OCI-LY7 (cell line): Measurements from ENCODE around the gene SPINK9. TPM values are rescaled to one million over a fixed set of nuclear protein-coding genes. Genes with fewer than 3 reads are reported as not detected.

Experiments
- Bru-seq: library from RNA; stranded (reverse); fragments of 400-500 nt; gene quantifications from one replicate; lab custom pipeline; 2021; lab: Mats Ljungman, UMichigan
- BruChase-seq, 2 experiments: library from RNA; stranded (reverse); fragments of 400-500 nt; gene quantifications; one replicate each; lab custom pipeline; 2021; lab: Mats Ljungman, UMichigan
- BruUV-seq: library from RNA; stranded (reverse); fragments of 400-500 nt; replicated peaks from 2 replicates; lab custom pipeline; 2021; lab: Mats Ljungman, UMichigan
- CTCF ChIA-PET: fragments of 300-600 bp; sonication (Branson Sonifier 250); formaldehyde crosslinking; loops from one replicate; lab custom pipeline; 2022; ENCODE audit warnings: antibody characterized with exemption; ENCODE audit not compliant: unreplicated experiment; lab: Charles Lee
- POLR2A ChIA-PET: fragments of 300-600 bp; sonication (Branson Sonifier 250); formaldehyde crosslinking; loops from one replicate; lab custom pipeline; 2022; ENCODE audit warnings: antibody characterized with exemption; lab: Charles Lee
- DNase-seq: peaks from one replicate; pipeline ENCODE4 v3.0.0-alpha.2; 2015; ENCODE audit warnings: low spot score
- H2AFZ ChIP-seq: fragments of 200-600 bp; sonication (generic), shearing (Covaris generic); 2 replicates; pipeline ENCODE4 v1.6.1; 2014; ENCODE audit warnings: mild to moderate bottlenecking, antibody characterized with exemption, low read length, moderate library complexity
- H3K27ac ChIP-seq: fragments of 200-600 bp; sonication (generic); 2 replicates; pipeline ENCODE4 v1.5.1; 2014; ENCODE audit warnings: mixed run types, low read depth, mild to moderate bottlenecking, moderate library complexity, low read length, inconsistent platforms; ENCODE audit not compliant: poor library complexity, severe bottlenecking
- H3K36me3 ChIP-seq: fragments of 200-600 bp; sonication (generic); 2 replicates; pipeline ENCODE4 v1.6.1; 2014; ENCODE audit warnings: mild to moderate bottlenecking, antibody characterized with exemption, low read length, moderate library complexity, mixed read lengths; ENCODE audit not compliant: insufficient read depth
- H3K4me1 ChIP-seq: fragments of 200-600 bp; sonication (generic); 2 replicates; pipeline ENCODE4 v1.5.1; 2014; ENCODE audit warnings: mild to moderate bottlenecking, low read length; ENCODE audit not compliant: insufficient read depth, poor library complexity, severe bottlenecking
- H3K4me2 ChIP-seq: fragments of 200-600 bp; sonication (generic); 2 replicates; pipeline ENCODE4 v1.6.1; 2014; ENCODE audit warnings: mild to moderate bottlenecking, low read length
- H3K4me3 ChIP-seq: fragments of 200-600 bp; sonication (generic); 2 replicates; pipeline ENCODE4 v1.5.1; 2014; ENCODE audit warnings: mild to moderate bottlenecking, low read depth, low read length; ENCODE audit not compliant: poor library complexity, severe bottlenecking
- H3K79me2 ChIP-seq: fragments of 200-600 bp; sonication (generic); 2 replicates; pipeline ENCODE4 v1.6.1; 2016; ENCODE audit warnings: low read depth, mild to moderate bottlenecking, low read length, moderate library complexity, mixed read lengths; ENCODE audit not compliant: insufficient read depth
- H3K9me2 ChIP-seq: fragments of 200-600 bp; sonication (generic); 2 replicates; pipeline ENCODE4 v1.6.1; 2016; ENCODE audit warnings: mild to moderate bottlenecking, low read length, mixed read lengths; ENCODE audit not compliant: insufficient read depth
- H3K9me3 ChIP-seq: fragments of 200-600 bp; sonication (generic); 2 replicates; pipeline ENCODE4 v1.6.1; 2014; ENCODE audit warnings: mild to moderate bottlenecking, mixed run types, low read length, mixed read lengths
- H4K20me1 ChIP-seq: fragments of 200-600 bp; sonication (generic); 2 replicates; pipeline ENCODE4 v1.6.1; 2014; ENCODE audit warnings: mild to moderate bottlenecking, antibody characterized with exemption, low read length, moderate library complexity, mixed read lengths; ENCODE audit not compliant: insufficient read depth
- CTCF ChIP-seq: fragments of 200-600 bp; sonication (generic); conservative IDR thresholded peaks from 2 replicates; pipeline ENCODE4 v1.5.1; 2014; ENCODE audit warnings: mild to moderate bottlenecking, antibody characterized with exemption, low read length, moderate library complexity, mixed read lengths
- EZH2phosphoT487 ChIP-seq: fragments of 200-600 bp; sonication (generic); IDR thresholded peaks from 2 replicates; pipeline ENCODE4 v1.6.1; 2018; ENCODE audit warnings: low read depth, borderline replicate concordance, mild to moderate bottlenecking, mixed run types, antibody characterized with exemption, low read length, moderate library complexity, mixed read lengths
- intact Hi-C: fragments of 100-400 bp; cut with micrococcal nuclease; formaldehyde crosslinking; loops from one replicate; pipeline ENCODE4 v1.10.0; 2022; ENCODE audit not compliant: unreplicated experiment
- long read RNA-seq: library from polyadenylated mRNA; stranded (forward); transcript quantifications from one replicate; pipeline ENCODE4 v2.0.0, GENCODE V29; 2022
- total RNA-seq, 2 experiments: library from RNA; depleted of rRNA in 1 of 2; stranded (reverse); fragments of >200 nt in 1 of 2; shearing (Covaris generic) in 1 of 2; gene quantifications; 2 replicates each; pipeline ENCODE4 v1.2.3, GENCODE V29; 2014 to 2022

The SPINK9 gene
- total RNA-seq (2014; rRNA removed; shearing (Covaris generic)) (not detected in 2 replicates), total RNA-seq (2022) (not detected in 2 replicates), Bru-seq, nascent RNA (percentile 4 among the genes with signal in this experiment), BruChase-seq, experiment 1, labeled RNA remaining after a 6-hour chase (not detected), BruChase-seq, experiment 2, labeled RNA remaining after a 2-hour chase (percentile 6 among the genes with signal in this experiment)
- long read RNA-seq: 0 reads

- CTCF ChIA-PET: no interaction called here
Observed at GRCh38 chr5:148335259-148335658, at the start of gene SPINK9. Gene SPINK9, plus strand, starts transcription at chr5:148335559. Its CDS starts 55 bp downstream, at chr5:148335614.

GRCh38 chr5:148290271-148291195 is 44.8 kb upstream of the SPINK9 start:
- H2AFZ ChIP-seq: no peak overlapping the region
- no peaks in the 10 kb centered on the region for H4K20me1 ChIP-seq
- H3K4me1 ChIP-seq: no peaks in the 10 kb centered on the region
- intact Hi-C loops: loop anchor here (10.0 kb wide), 1 partner anchor 164 kb away; no protein-coding TSS in a partner anchor
- H3K9me3 ChIP-seq: no peaks in the 10 kb centered on the region
- H3K4me2 ChIP-seq: no peak overlapping the region
- DNase-seq: peak; percentile 12
- ChIA-PET POLR2A (interaction anchor here (0.6 kb wide), 1 partner anchor 1195 kb away, joined by 4 read pairs; no protein-coding TSS in a partner anchor), CTCF (no interaction called here)
- no peaks in the 10 kb centered on the region for H3K9me2 ChIP-seq
- no peak overlapping the region for H3K4me3 ChIP-seq
- no peak overlapping the region for H3K27ac ChIP-seq
- no TSS peak for BruUV-seq
- TF ChIP-seq EZH2phosphoT487 (no peak), CTCF (peak; percentile 60; the same call in 1 of the 2 replicates)
- H3K79me2 ChIP-seq: no peaks in the 10 kb centered on the region
- H3K36me3 ChIP-seq: no peaks in the 10 kb centered on the region

More at GRCh38 chr5:148335259-148335658, at the start of gene SPINK9:
- POLR2A ChIA-PET: interaction anchor here (0.7 to 0.9 kb wide), 2 partner anchors 97 to 100 kb away, joined by 3 read pairs; no protein-coding TSS in a partner anchor
- BruUV-seq: no TSS peak
- Histone ChIP-seq H3K36me3 (no peaks in the 10 kb centered on the region), H2AFZ (no peak within 1 kb of the TSS), H4K20me1 (no peaks in the 10 kb centered on the region), H3K27ac (no peak within 1 kb of the TSS), H3K9me2 (no peaks in the 10 kb centered on the region), H3K4me2 (no peak within 1 kb of the TSS), H3K4me1 (no peaks in the 10 kb centered on the region), H3K9me3 (no peaks in the 10 kb centered on the region), H3K4me3 (no peak within 1 kb of the TSS), H3K79me2 (no peaks in the 10 kb centered on the region)
- no peak for DNase-seq
- intact Hi-C loops: no loop called here
- no peak for TF ChIP-seq CTCF
- no peak for TF ChIP-seq EZH2phosphoT487
